Activated CD8-positive, alpha-beta T cell treated with anti-CD3 and anti-CD28 coated beads, Interleukin-2, amount 10 ng/mL, durations not matched to agents 7 days and 5 days (primary cell): ENCODE data around the gene CHRNB4. TPM values are rescaled to one million over a fixed set of nuclear protein-coding genes. Genes with fewer than 3 reads are reported as not detected.

Experiments used
- ATAC-seq: fragments of 150-1000 bp; cut with Tn5 transposase; one replicate; pipeline ENCODE4 v1.10.0; 2021; ENCODE audit warnings: moderate library complexity
- CTCF ChIA-PET: fragments of 350-600 bp; sonication (Branson Sonifier 250); formaldehyde crosslinking; loops from one replicate; lab custom pipeline; 2021; ENCODE audit warnings: antibody characterized with exemption; lab: Charles Lee
- POLR2A ChIA-PET: fragments of 350-600 bp; sonication (Branson Sonifier 250); formaldehyde crosslinking; loops from one replicate; lab custom pipeline; 2021; ENCODE audit warnings: antibody characterized with exemption; lab: Charles Lee
- DNase-seq: peaks from one replicate; pipeline ENCODE4 v3.0.0-alpha.2; 2020
- H3K27ac Mint-ChIP-seq: one replicate; pipeline ENCODE4 v1.8.0; 2021; ENCODE audit warnings: mild to moderate bottlenecking, mixed read lengths
- H3K27me3 Mint-ChIP-seq: one replicate; pipeline ENCODE4 v1.8.0; 2021; ENCODE audit warnings: low read depth, mixed read lengths
- H3K36me3 Mint-ChIP-seq: one replicate; pipeline ENCODE4 v1.8.0; 2021; ENCODE audit warnings: low read depth, mixed read lengths
- H3K4me1 Mint-ChIP-seq: one replicate; pipeline ENCODE4 v1.8.0; 2021; ENCODE audit warnings: low read depth, mixed read lengths
- H3K4me3 Mint-ChIP-seq: one replicate; pipeline ENCODE4 v1.8.0; 2021; ENCODE audit warnings: mild to moderate bottlenecking, mixed read lengths
- H3K9me3 Mint-ChIP-seq: one replicate; pipeline ENCODE4 v1.8.0; 2022; ENCODE audit warnings: mixed read lengths; ENCODE audit not compliant: insufficient read depth
- total RNA-seq, 2 experiments: library from RNA; stranded (reverse); gene quantifications; one replicate each; pipeline ENCODE4 v1.2.3, GENCODE V29; 2021

The CHRNB4 gene
- total RNA-seq, 2 experiments from 2014 or later: not detected

DNA sequence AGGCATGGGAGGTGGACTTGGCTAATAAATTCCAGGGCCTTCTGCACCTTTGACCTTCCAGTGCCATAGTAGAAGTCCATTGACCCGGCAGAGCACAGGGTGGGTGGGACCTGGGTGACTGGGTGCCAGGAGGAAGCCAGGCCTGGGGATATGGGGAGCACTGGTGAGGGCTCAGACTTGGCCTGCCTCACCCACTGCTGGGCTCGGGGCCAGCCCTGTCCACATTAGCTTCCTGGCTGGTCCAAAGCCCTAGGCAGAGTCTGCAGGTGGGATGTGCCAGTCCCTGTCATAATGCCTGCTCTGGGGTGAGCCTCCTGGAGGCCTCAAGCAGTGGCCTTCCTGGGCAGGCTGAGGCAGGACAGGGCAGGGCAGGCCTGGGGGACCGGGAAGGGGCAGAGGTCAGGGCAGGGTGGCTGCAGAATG lies 38.1 kb upstream of the CHRNB4 start:
- DNase-seq (no peak), ATAC-seq (no peak)
- ChIA-PET CTCF (no interaction called here), POLR2A (interaction anchor here (0.7 kb wide), 1 partner anchor 153 kb away, joined by 3 read pairs; no protein-coding TSS in a partner anchor)
- Mint-ChIP-seq H3K27ac (no peak overlapping the region), H3K4me1 (no peaks in the 10 kb centered on the region), H3K9me3 (no peaks in the 10 kb centered on the region), H3K36me3 (no peaks in the 10 kb centered on the region), H3K27me3 (no peaks in the 10 kb centered on the region), H3K4me3 (no peak overlapping the region)

DNA sequence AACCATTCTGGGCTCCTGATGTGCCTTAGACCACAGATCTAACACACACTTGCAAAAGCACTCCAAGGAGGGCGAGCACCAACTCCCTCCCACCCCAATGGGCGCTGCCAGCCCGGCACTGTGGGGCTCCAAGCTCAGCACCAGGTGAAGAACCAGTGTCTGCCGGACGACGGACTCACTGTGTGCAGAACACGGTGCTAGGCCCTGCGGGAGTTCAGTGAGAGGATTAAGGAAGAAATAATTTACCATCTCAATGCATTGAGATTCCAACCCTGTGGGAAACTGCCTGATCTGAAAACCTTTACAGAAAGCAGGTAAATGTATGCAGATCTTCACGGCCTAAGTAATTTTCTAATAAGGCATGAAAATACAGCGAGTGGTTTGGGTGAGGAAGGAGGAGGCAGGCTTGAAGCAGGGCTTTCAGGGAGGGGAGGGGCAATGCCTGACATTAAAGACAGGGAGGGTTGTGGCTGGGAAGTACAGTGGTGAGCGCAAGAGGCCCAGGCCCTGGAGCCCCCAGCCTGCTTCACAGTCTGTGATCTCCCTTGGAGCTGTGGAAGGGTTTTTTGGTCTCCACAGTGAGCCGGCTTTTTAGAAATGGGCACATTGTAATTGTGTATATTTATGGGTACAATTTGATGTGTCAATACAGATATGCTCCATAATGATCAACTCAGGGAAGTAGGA lies 35.6 kb upstream of the CHRNB4 start:
- Mint-ChIP-seq H3K27ac (no peak overlapping the region), H3K27me3 (no peaks in the 10 kb centered on the region), H3K4me1 (no peaks in the 10 kb centered on the region), H3K36me3 (no peaks in the 10 kb centered on the region), H3K4me3 (no peak overlapping the region), H3K9me3 (no peaks in the 10 kb centered on the region)
- ChIA-PET CTCF (no interaction called here), POLR2A (no interaction called here)
- no peak for ATAC-seq
- no peak for DNase-seq

GRCh38 chr15:78675617-78676360 lies 34.8 kb upstream of the CHRNB4 start:
- H3K9me3 Mint-ChIP-seq: no peaks in the 10 kb centered on the region
- ChIA-PET CTCF (no interaction called here), POLR2A (no interaction called here)
- H3K4me3 Mint-ChIP-seq: no peak overlapping the region
- H3K27me3 Mint-ChIP-seq: no peaks in the 10 kb centered on the region
- no peak for ATAC-seq
- DNase-seq: no peak
- no peak overlapping the region for H3K27ac Mint-ChIP-seq
- no peaks in the 10 kb centered on the region for H3K36me3 Mint-ChIP-seq
- H3K4me1 Mint-ChIP-seq: no peaks in the 10 kb centered on the region

GRCh38 chr15:78675206-78675605 lies 34.2 kb upstream of the CHRNB4 start:
- H3K27ac Mint-ChIP-seq: no peak overlapping the region
- H3K4me3 Mint-ChIP-seq: no peak overlapping the region
- H3K4me1 Mint-ChIP-seq: no peaks in the 10 kb centered on the region
- H3K27me3 Mint-ChIP-seq: no peaks in the 10 kb centered on the region
- ChIA-PET CTCF (no interaction called here), POLR2A (no interaction called here)
- DNase-seq (no peak), ATAC-seq (no peak)
- no peaks in the 10 kb centered on the region for H3K9me3 Mint-ChIP-seq
- no peaks in the 10 kb centered on the region for H3K36me3 Mint-ChIP-seq

GRCh38 chr15:78673917-78674444 lies 33.0 kb upstream of the CHRNB4 start:
- Mint-ChIP-seq H3K27ac (no peak overlapping the region), H3K4me1 (no peaks in the 10 kb centered on the region), H3K4me3 (no peak overlapping the region), H3K9me3 (no peaks in the 10 kb centered on the region), H3K36me3 (no peaks in the 10 kb centered on the region), H3K27me3 (no peaks in the 10 kb centered on the region)
- no peak for ATAC-seq
- ChIA-PET CTCF (no interaction called here), POLR2A (no interaction called here)
- no peak for DNase-seq

GRCh38 chr15:78673476-78673875 lies 32.5 kb upstream of the CHRNB4 start:
- no peak overlapping the region for H3K27ac Mint-ChIP-seq
- CTCF ChIA-PET: no interaction called here
- DNase-seq (no peak), ATAC-seq (no peak)
- H3K4me1 Mint-ChIP-seq: no peaks in the 10 kb centered on the region
- H3K36me3 Mint-ChIP-seq: no peaks in the 10 kb centered on the region
- no peak overlapping the region for H3K4me3 Mint-ChIP-seq
- H3K27me3 Mint-ChIP-seq: peaks cover 2% of the 10 kb centered on the region
- POLR2A ChIA-PET: no interaction called here
- no peaks in the 10 kb centered on the region for H3K9me3 Mint-ChIP-seq

- ATAC-seq (no peak), DNase-seq (no peak)
- ChIA-PET CTCF (interaction anchor here (0.7 to 1.2 kb wide), 2 partner anchors 35 to 53 kb away, joined by 3 read pairs; no protein-coding TSS in a partner anchor), POLR2A (no interaction called here)
- no peak overlapping the region for H3K27ac Mint-ChIP-seq
- no peaks in the 10 kb centered on the region for H3K9me3 Mint-ChIP-seq
- no peaks in the 10 kb centered on the region for H3K36me3 Mint-ChIP-seq
- H3K4me3 Mint-ChIP-seq: no peak overlapping the region
- peaks cover 2% of the 10 kb centered on the region for H3K27me3 Mint-ChIP-seq
- no peaks in the 10 kb centered on the region for H3K4me1 Mint-ChIP-seq
Observed at GRCh38 chr15:78672285-78673014, 31.4 kb upstream of the CHRNB4 start.

GRCh38 chr15:78671626-78672211 lies 30.7 kb upstream of the CHRNB4 start:
- Mint-ChIP-seq H3K27ac (no peak overlapping the region), H3K27me3 (peaks cover 2% of the 10 kb centered on the region), H3K4me3 (no peak overlapping the region), H3K36me3 (no peaks in the 10 kb centered on the region), H3K4me1 (no peaks in the 10 kb centered on the region), H3K9me3 (no peaks in the 10 kb centered on the region)
- ChIA-PET CTCF (interaction anchor here (0.7 to 1.2 kb wide), 2 partner anchors 35 to 52 kb away, joined by 3 read pairs; no protein-coding TSS in a partner anchor), POLR2A (no interaction called here)
- DNase-seq (no peak), ATAC-seq (no peak)

- H3K27ac Mint-ChIP-seq: no peak overlapping the region
- CTCF ChIA-PET: no interaction called here
- no peaks in the 10 kb centered on the region for H3K36me3 Mint-ChIP-seq
- no peaks in the 10 kb centered on the region for H3K4me1 Mint-ChIP-seq
- no peak overlapping the region for H3K4me3 Mint-ChIP-seq
- ATAC-seq: no peak
- POLR2A ChIA-PET: no interaction called here
- H3K27me3 Mint-ChIP-seq: peaks cover 10% of the 10 kb centered on the region
- DNase-seq: no peak
- no peaks in the 10 kb centered on the region for H3K9me3 Mint-ChIP-seq
Observed at GRCh38 chr15:78668987-78669386, 28.0 kb upstream of the CHRNB4 start.

DNA sequence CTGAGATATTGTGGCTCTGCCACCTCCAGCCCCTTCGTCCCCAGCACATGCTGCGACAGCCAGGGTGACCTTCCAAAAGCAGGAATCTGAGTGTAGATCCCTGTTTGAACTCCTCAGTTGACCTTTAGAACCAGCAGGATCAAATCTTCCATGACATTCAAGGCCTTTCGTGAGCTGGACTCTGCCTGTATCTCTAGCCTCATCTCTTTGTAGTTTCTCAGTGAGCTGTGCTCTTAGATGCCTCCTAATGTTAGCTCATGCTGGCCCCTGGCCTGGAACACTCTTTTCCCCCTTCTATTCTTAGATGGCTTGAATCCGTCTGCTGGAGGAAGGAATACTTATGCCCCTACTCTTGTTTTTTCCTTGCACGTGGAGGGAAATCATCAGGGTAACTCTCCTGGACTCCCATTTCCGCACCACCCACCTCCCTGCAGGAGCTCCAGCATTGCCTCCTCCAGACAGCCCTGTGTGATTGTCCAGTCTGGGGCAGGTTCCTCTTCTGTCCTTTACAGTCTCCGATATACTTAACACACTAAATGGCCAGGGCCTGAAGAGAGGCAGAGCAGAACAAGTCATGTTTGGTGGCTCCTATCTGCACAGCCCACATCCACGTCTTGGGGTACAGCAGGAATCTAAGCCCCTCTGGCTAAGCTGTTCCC lies 26.7 kb upstream of the CHRNB4 start:
- ChIA-PET POLR2A (no interaction called here), CTCF (no interaction called here)

DNA sequence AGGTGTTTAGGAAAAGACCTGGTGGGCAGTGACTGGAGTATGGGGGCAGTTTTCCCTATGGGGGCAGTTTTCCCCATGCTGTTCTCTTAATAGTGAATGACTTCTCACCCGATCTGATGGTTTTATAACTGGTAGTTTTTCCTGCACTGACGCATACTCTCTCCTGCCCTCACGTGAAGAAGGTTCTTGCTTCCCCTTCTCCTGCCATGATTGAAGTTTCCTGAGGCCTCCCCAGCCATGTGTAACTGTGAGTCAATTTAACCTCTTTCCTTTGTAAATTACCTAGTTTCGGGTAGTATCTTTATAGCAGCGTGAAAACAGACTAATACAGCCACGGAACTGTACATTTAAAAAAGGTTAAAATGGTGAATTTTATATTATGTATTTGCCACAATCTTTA lies 25.0 kb upstream of the CHRNB4 start:
- DNase-seq (no peak), ATAC-seq (no peak)
- POLR2A ChIA-PET: no interaction called here
- H3K4me1 Mint-ChIP-seq: no peaks in the 10 kb centered on the region
- H3K4me3 Mint-ChIP-seq: no peak overlapping the region
- H3K36me3 Mint-ChIP-seq: no peaks in the 10 kb centered on the region
- H3K27me3 Mint-ChIP-seq: peaks cover 10% of the 10 kb centered on the region
- H3K9me3 Mint-ChIP-seq: no peaks in the 10 kb centered on the region
- H3K27ac Mint-ChIP-seq: no peak overlapping the region
- CTCF ChIA-PET: no interaction called here

More for the DNA sequence above, 26.7 kb upstream of the CHRNB4 start:
- Mint-ChIP-seq H3K4me1 (no peaks in the 10 kb centered on the region), H3K27ac (no peak overlapping the region), H3K4me3 (no peak overlapping the region), H3K9me3 (no peaks in the 10 kb centered on the region), H3K27me3 (peaks cover 10% of the 10 kb centered on the region), H3K36me3 (no peaks in the 10 kb centered on the region)
- ATAC-seq (no peak), DNase-seq (no peak)
